ENCODE results near the gene GRIK2.

Gene GRIK2

GRCh38 chr6:101400326-101401135 is 7.0 kb downstream of the GRIK2 start:
- no peak for DNase-seq

GRCh38 chr6:101401171-101401570 is 7.7 kb downstream of the GRIK2 start:
- no peak for DNase-seq

GRCh38 chr6:101401792-101402621 is 8.5 kb downstream of the GRIK2 start:
- DNase-seq, result no peak

DNA sequence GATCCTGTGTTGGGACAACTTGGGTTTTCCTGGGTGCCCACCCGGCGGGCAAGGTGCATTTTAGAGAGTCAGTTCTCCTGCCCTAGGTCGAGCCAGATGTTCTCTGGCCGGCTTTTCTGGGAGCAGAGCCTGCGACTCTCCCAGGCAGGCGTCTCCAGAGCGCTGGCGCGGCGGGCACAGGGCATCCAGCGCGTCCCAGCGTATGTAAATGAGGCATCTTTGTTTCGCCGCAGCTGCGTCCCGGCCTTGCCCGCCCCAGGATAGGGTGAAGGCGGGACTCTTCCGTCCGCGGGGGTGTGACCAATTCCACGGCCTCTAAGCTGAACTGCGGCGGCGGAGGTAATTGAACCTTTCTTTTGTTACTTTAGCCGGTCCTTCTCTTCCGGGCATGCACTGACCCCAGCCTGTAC is 9.1 kb downstream of the GRIK2 start:
- DNase-seq, result no peak

GRCh38 chr6:101403216-101403945 is 9.9 kb downstream of the GRIK2 start:
- no peak for DNase-seq

GRCh38 chr6:101404775-101405174 is 11.3 kb downstream of the GRIK2 start:
- no peak for DNase-seq

- DNase-seq, result no peak
Measured at GRCh38 chr6:101413773-101414172, 20.3 kb downstream of the GRIK2 start.

DNA sequence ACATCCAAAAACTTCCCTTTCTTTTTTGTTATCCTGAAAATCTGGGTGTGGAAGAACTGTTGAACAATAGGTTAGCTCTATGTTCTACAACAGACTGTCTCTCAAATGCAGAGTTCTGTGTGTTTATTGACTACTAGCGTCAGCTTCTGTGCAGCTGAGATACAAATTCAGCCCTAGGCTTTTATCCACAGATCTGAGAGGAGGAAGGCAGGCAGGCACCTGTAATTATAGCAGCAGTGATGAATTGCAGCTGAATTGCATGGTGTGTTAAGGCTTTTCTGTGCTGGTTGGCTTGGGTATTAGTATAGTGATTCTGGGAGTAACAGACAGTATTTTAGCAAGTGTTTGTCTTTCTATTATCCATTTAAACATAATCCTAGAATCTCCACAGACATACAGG is 24.4 kb downstream of the GRIK2 start:
- no peak for DNase-seq

GRCh38 chr6:101422251-101422650 is 28.7 kb downstream of the GRIK2 start:
- DNase-seq, result no peak

DNA sequence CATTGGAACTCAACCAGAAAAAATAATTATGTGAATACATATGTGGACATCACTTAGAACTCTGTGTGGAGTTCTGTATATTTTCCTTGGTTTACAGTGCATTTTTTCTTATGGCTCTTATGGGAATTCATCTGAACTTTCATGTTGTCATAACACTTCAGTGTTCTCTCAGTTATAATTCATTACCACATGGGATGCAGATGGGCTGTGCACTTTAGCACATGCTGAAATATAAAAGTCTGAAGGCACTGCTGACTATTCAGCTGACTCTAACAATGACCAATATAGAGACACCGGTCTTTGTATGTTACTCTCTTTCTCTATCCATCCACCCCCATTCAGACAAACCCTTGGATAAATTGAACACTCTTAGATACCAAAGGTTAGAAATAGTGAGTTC is 29.3 kb downstream of the GRIK2 start:
- DNase-seq, result no peak

GRCh38 chr6:101429270-101429669 is 35.8 kb downstream of the GRIK2 start:
- no peak for DNase-seq

- DNase-seq, result no peak
Measured at GRCh38 chr6:101429845-101430244, 36.3 kb downstream of the GRIK2 start.

DNA sequence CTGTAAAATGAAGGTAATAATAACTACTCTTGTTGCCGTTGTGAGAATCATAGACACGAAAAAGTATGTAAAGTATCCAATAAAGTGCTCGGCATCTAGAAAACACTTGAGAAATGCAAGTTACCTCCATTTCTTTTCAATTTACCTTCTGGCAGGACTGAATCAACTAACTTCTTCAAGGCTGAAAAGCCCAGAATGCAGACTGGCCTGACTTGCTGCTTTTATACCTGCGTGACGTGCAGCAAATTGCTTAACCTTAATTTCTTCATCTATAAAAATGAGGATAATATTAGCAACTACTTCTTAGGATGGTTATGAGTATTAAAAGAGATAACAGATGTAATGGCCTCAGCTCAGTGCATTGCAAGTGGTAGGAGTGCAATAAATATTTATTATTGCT is 39.6 kb downstream of the GRIK2 start:
- no peak for DNase-seq

GRCh38 chr6:101434601-101435000 is 41.1 kb downstream of the GRIK2 start:
- no peak for DNase-seq

- no peak for DNase-seq
Measured at GRCh38 chr6:101435038-101435437, 41.5 kb downstream of the GRIK2 start.

- no peak for DNase-seq
Measured at GRCh38 chr6:101439790-101440189, 46.3 kb downstream of the GRIK2 start.

- DNase-seq, result no peak
Measured at GRCh38 chr6:101443315-101443714, 49.8 kb downstream of the GRIK2 start.

DNA sequence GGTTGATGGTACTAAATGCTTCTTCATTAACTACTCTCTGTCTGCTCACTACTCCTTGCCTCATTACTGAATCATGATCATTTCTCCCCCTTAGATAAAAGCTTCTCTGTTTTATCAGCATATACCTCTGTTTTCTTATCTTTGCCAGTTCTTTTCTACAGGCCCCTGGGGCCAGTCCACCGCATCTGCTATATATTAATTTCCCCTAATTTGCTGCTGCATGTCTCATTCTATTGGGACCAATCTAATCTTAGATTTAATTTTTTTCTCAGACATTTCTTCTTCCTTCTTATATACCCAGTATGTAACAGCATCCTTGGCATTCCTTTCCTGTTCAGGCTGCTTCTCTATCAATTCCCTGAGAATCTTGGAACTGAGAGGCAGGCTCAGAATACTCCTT is 51.2 kb downstream of the GRIK2 start:
- DNase-seq, result no peak

DNA sequence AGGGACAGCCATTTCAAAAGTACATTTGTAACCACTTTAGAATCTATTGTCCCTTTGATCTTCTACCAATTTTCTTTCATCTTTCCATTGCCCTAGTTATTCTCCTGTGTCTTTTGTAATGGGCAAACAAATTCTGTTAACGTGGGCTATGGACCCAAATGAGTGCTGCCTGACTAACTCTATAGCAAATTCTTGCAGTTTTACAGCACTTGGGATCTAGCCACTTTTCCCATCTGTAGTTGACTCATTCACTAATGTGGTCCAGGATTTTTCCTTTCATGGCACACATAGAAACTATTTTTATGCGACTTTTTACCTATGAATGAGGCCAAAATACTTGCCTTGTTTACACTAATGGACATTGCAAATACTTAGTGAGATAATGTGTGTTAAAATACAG is 52.0 kb downstream of the GRIK2 start:
- DNase-seq, result no peak

DNA sequence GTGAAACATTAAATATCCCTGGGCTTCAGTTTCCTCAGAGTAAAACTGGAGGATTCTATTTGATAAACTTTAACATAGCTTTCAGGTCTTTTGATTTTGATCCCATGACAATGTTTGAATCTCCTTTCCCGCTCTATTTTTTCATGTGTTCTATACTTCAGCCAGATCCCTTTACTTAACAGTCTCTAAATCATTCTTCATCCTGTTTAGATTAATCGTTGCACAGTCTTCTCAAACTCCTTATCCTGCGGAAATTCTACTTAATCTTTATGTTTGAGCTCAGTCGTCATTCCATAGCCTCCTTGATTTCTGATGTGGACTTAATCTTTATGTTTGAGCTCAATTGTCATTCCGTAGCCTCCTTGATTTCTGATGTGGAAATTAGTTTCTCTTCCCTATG is 57.4 kb downstream of the GRIK2 start:
- no peak for DNase-seq

DNA sequence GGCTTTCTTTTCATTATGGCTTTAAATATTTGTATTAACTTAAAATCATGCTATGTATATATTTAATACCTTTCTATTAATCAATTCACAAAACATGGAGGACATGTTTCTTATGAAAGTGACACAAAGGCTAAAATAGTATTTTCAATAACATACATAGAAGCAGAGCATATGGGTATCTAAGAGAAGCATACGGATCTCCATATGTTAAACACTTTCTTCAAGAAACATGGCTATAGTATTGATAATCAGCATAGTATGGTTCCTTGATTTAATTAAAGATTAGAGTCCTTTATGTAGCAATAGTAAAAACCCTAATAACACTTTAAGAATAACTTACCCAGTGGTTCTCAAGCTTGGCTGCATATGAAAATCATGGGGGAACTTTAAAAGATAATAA is 58.5 kb downstream of the GRIK2 start:
- DNase-seq, result no peak

GRCh38 chr6:101453221-101453620 is 59.7 kb downstream of the GRIK2 start:
- DNase-seq, result no peak

GRCh38 chr6:101454106-101454676 is 60.7 kb downstream of the GRIK2 start:
- no peak for DNase-seq

Measured in 8988T (cell line).